ENCODE data around the gene TRIM41. TPM values are rescaled to one million over a fixed set of nuclear protein-coding genes. Genes with fewer than 3 reads are reported as not detected.
A peak's percentile ranks its signal among the peaks of the same experiment; 100 is the strongest.

Gene TRIM41
- total and polyA plus RNA-seq, 9 of the 15 experiments (the other 6 are each of a cell fraction or from before 2014, with no cell fraction given), result 1.8 to 47.6 (median 20.9) TPM

- no peak for TF ChIP-seq TCF15 (CRISPR knock-in tag; IDR thresholded peaks at IDR 0.05)
- TF ChIP-seq GATAD2B (IDR thresholded peaks at IDR 0.05; ENCODE audit: borderline replicate concordance), result 0 out of 2 replicates have a peak, but pooled peaks have one; percentile 14
- TF ChIP-seq NR4A1 (CRISPR knock-in tag; IDR thresholded peaks at IDR 0.05), result no peak
- no peak for TF ChIP-seq NR4A1 (tag; IDR thresholded peaks at IDR 0.05)
- TF ChIP-seq ZFP30 (CRISPR knock-in tag; IDR thresholded peaks at IDR 0.05; ENCODE audit: borderline replicate concordance), result no peak
- TF ChIP-seq PHB (CRISPR knock-in tag; IDR thresholded peaks at IDR 0.05), result 0 out of 2 replicates have a peak, but pooled peaks have one; percentile 45
- no peak for TF ChIP-seq DMBX1 (CRISPR knock-in tag; IDR thresholded peaks at IDR 0.05; ENCODE audit: borderline replicate concordance)
- no peak for TF ChIP-seq BHLHE40 (IDR thresholded peaks at IDR 0.05; ENCODE audit: low read length)
- TF ChIP-seq RBFOX2 (IDR thresholded peaks at IDR 0.05; ENCODE audit: low read depth, low read length), result peak; percentile 72
- TF ChIP-seq IRF1 (CRISPR knock-in tag; IDR thresholded peaks at IDR 0.05; ENCODE audit: borderline replicate concordance), result no peak
- no peak for TF ChIP-seq EWSR1 (IDR thresholded peaks at IDR 0.05; ENCODE audit: borderline replicate concordance, low read depth, partially characterized antibody)
- 0 out of 2 replicates have a peak, but pooled peaks have one; percentile 15 for TF ChIP-seq FOXO4 (CRISPR knock-in tag; IDR thresholded peaks at IDR 0.05)
- no peak for TF ChIP-seq MITF (IDR thresholded peaks at IDR 0.05)
- no peak for TF ChIP-seq ZNF175 (CRISPR knock-in tag; IDR thresholded peaks at IDR 0.05; ENCODE audit: low read depth)
- no peak for TF ChIP-seq TARDBP (IDR thresholded peaks at IDR 0.05)
- peak; percentile 25; the same call in 1 of the 2 replicates for TF ChIP-seq SPI1 (IDR thresholded peaks at IDR 0.05; ENCODE audit: borderline replicate concordance, low read depth, low read length)
- 0 out of 2 replicates have a peak, but pooled peaks have one; percentile 13 for TF ChIP-seq E2F4 (CRISPR knock-in tag; IDR thresholded peaks at IDR 0.05; ENCODE audit: low read depth)
- peak; percentile 92 for TF ChIP-seq THRB (CRISPR knock-in tag; conservative IDR thresholded peaks at IDR 0.05)
These were observed 778 bp downstream of the TRIM41 start (continued) for GRCh38 chr5:181223729-181224389.

Measured in K562 (cell line).